ENCODE measurements around the gene ANGPT4. TPM values are rescaled to one million over a fixed set of nuclear protein-coding genes. Genes with fewer than 3 reads are reported as not detected.

Gene ANGPT4
- total RNA-seq, 4 donors from 2014 or later: 0.14 TPM; not detected in 3

DNA sequence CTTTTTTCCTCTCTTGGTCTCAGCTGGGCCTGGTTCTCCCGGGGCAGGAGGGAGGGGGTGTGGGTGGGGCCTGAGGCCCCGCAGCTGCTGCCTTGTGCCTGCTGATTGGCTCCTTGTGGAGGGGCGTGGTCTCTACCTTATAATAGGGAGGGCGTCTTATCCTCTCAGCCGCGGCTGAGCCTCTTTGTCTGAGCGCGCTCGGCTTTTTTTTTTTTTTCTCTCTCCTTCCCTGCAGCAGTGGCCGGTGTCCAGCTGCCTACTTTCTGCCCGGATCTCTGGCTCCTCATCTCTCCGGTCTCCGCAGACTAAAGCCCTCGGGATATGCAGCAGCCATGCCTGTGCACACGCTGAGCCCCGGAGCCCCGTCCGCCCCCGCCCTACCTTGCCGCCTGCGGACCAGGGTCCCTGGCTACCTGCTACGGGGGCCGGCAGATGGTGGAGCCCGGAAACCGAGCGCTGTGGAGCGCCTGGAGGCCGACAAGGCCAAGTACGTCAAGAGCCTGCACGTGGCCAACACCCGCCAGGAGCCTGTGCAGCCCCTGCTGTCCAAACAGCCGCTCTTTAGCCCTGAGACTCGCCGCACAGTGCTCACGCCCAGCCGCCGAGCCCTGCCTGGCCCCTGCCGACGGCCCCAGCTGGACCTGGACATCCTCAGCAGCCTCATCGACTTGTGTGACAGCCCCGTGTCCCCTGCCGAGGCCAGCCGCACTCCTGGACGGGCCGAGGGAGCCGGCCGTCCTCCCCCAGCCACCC, 71.5 kb downstream of the ANGPT4 start:
- peaks cover 9 to 44% (median 24%) of the 10 kb centered on the region in 4 donors for H3K4me1 ChIP-seq
- peaks cover 11% of the 10 kb centered on the region for H3K27me3 ChIP-seq
- H3K27ac ChIP-seq: peak overlapping the region; percentile 33 to 62 (median 45)
- WGBS, 2 donors (ENCODE audit: low coverage in 1 of 2): 17% methylated on average over 43 of the region's 47 CpGs; no CpG with 5 or more reads in 1 of the 2 donors
- peak overlapping the region; percentile 21 to 57 (median 34) for H3K4me3 ChIP-seq
- intact Hi-C loops (cut with DNase I; ENCODE audit: low total_unique reads) (no loop called here), in situ Hi-C loops (cut with MboI; ENCODE audit: low pct_ligation_motif_present in 1 of 4, low pct_unique_long_range_greater_than_20kb in 1 of 4, low sequenced_read_pairs in 3 of 4) (loop anchor here in 1 of 4 donors (25.0 kb wide), 1 partner anchor 268 kb away; the partner anchor contains the start of gene PSMF1)
- no peaks in the 10 kb centered on the region for H3K9me3 ChIP-seq
- DNase-seq: peak; percentile 94
- no peaks in the 10 kb centered on the region for H3K36me3 ChIP-seq
- no peak for TF ChIP-seq POLR2A (IDR thresholded peaks at IDR 0.05)
- TF ChIP-seq POLR2AphosphoS5 (IDR thresholded peaks at IDR 0.05): peak in 1 of 3 donors; percentile 22

DNA sequence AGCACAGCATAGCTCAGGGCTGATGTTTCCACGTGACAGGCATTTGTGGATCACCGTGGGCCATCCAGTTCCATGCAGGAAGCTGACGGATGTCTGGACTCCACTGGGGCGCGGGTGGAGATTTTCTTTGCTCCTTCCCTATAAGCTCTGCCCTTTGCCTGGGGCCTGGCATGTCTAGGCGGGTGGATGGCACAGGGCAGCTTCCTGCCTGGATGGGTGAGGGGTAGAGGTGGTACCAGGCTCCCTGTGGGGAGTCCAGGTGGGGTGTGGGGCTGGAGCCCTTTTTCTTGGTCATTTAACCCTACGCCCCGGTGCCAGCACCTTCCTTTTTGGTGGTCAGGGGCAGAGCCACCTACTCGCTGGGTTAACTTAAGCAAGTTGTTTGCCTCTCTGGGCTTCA, 72.2 kb downstream of the ANGPT4 start:
- no peak for TF ChIP-seq EP300 (IDR thresholded peaks at IDR 0.05; ENCODE audit: low read depth)
- no peak for TF ChIP-seq POLR2A (IDR thresholded peaks at IDR 0.05)
- TF ChIP-seq CTCF (IDR thresholded peaks at IDR 0.05): no peak
- TF ChIP-seq POLR2AphosphoS5 (IDR thresholded peaks at IDR 0.05): no peak
- Histone ChIP-seq H3K4me3 (no peak overlapping the region), H3K36me3 (no peaks in the 10 kb centered on the region), H3K27me3 (peaks cover 11% of the 10 kb centered on the region), H3K9me3 (no peaks in the 10 kb centered on the region), H3K27ac (peak overlapping the region; percentile 39 to 62 (median 50)), H3K4me1 (peaks cover 9 to 44% (median 24%) of the 10 kb centered on the region in 4 donors)
- intact Hi-C loops (cut with DNase I; ENCODE audit: low total_unique reads) (no loop called here), in situ Hi-C loops (cut with MboI; ENCODE audit: low pct_ligation_motif_present in 1 of 4, low pct_unique_long_range_greater_than_20kb in 1 of 4, low sequenced_read_pairs in 3 of 4) (loop anchor here in 1 of 4 donors (25.0 kb wide), 1 partner anchor 268 kb away; the partner anchor contains the start of gene PSMF1)
- peak; percentile 47 for DNase-seq
- 63% methylated on average over 8 of the region's 9 CpGs; no CpG with 5 or more reads in 1 of the 2 donors for WGBS, 2 donors (ENCODE audit: low coverage in 1 of 2)

GRCh38 chr20:842547-842940, 73.6 kb downstream of the ANGPT4 start:
- Histone ChIP-seq H3K9me3 (no peaks in the 10 kb centered on the region), H3K36me3 (no peaks in the 10 kb centered on the region), H3K4me1 (peaks cover 9 to 44% (median 24%) of the 10 kb centered on the region in 4 donors), H3K27me3 (peaks cover 11% of the 10 kb centered on the region), H3K27ac (peak overlapping the region in 1 of 4 donors; percentile 51), H3K4me3 (peak overlapping the region in 1 of 4 donors; percentile 47)
- in situ Hi-C loops (cut with MboI; ENCODE audit: low pct_ligation_motif_present in 1 of 4, low pct_unique_long_range_greater_than_20kb in 1 of 4, low sequenced_read_pairs in 3 of 4): loop anchor here in 1 of 4 donors (25.0 kb wide), 1 partner anchor 270 kb away; the partner anchor contains the start of gene PSMF1
- no peak for DNase-seq
- intact Hi-C loops (cut with DNase I; ENCODE audit: low total_unique reads): no loop called here
- TF ChIP-seq POLR2AphosphoS5 (IDR thresholded peaks at IDR 0.05): no peak
- TF ChIP-seq POLR2A (IDR thresholded peaks at IDR 0.05): no peak
- TF ChIP-seq CTCF (IDR thresholded peaks at IDR 0.05): no peak
- TF ChIP-seq EP300 (IDR thresholded peaks at IDR 0.05; ENCODE audit: low read depth): no peak
- 58% methylated on average over 2 of the region's 2 CpGs; no CpG with 5 or more reads in 1 of the 2 donors for WGBS, 2 donors (ENCODE audit: low coverage in 1 of 2)

- peaks cover 11% of the 10 kb centered on the region for H3K27me3 ChIP-seq
- H3K27ac ChIP-seq: peak overlapping the region in 2 of 4 donors; percentile 31 to 51
- H3K4me3 ChIP-seq: peak overlapping the region; percentile 17 to 50 (median 46)
- peaks cover 9 to 44% (median 24%) of the 10 kb centered on the region in 4 donors for H3K4me1 ChIP-seq
- H3K36me3 ChIP-seq: no peaks in the 10 kb centered on the region
- TF ChIP-seq POLR2A (IDR thresholded peaks at IDR 0.05): no peak
- TF ChIP-seq POLR2AphosphoS5 (IDR thresholded peaks at IDR 0.05): peak in 1 of 3 donors; percentile 12
- WGBS, 2 donors (ENCODE audit: low coverage in 1 of 2): 39% methylated on average over 62 of the region's 62 CpGs; no CpG with 5 or more reads in 1 of the 2 donors
- peak; percentile 79 for DNase-seq
- intact Hi-C loops (cut with DNase I; ENCODE audit: low total_unique reads) (no loop called here), in situ Hi-C loops (cut with MboI; ENCODE audit: low pct_ligation_motif_present in 1 of 4, low pct_unique_long_range_greater_than_20kb in 1 of 4, low sequenced_read_pairs in 3 of 4) (loop anchor here in 1 of 4 donors (25.0 kb wide), 1 partner anchor 270 kb away; the partner anchor contains the start of gene PSMF1)
- H3K9me3 ChIP-seq: no peaks in the 10 kb centered on the region
These were observed 74.3 kb downstream of the ANGPT4 start for GRCh38 chr20:841568-842546.

Measured in transverse colon (tissue), 4 donors.